Sigmoid colon (tissue), 7 donors: Measurements from ENCODE around the gene MUC6. TPM values are rescaled to one million over a fixed set of nuclear protein-coding genes. Genes with fewer than 3 reads are reported as not detected.

Source experiments
- DNase-seq: peaks from one replicate; pipeline ENCODE4 v3.0.0-alpha.2; 2019
- H3K27ac ChIP-seq, 4 donors: fragments of 200-600 bp; sonication (generic); one replicate each; pipeline ENCODE4 v1.5.1; 2016 to 2019; ENCODE audit warnings: mild to moderate bottlenecking in 1 of 4
- H3K27me3 ChIP-seq, 3 donors: fragments of 200-600 bp; sonication (generic); one replicate each; pipeline ENCODE4 v1.5.1; 2019; ENCODE audit warnings: mild to moderate bottlenecking in 1 of 3
- H3K36me3 ChIP-seq, 4 donors: fragments of 200-600 bp; sonication (generic); one replicate each; pipeline ENCODE4 v1.5.1; 2016 to 2019
- H3K4me1 ChIP-seq, 4 donors: fragments of 200-600 bp; sonication (generic); one replicate each; pipeline ENCODE4 v1.5.1; 2017 to 2019
- H3K4me3 ChIP-seq, 4 donors: fragments of 200-600 bp; sonication (generic); one replicate each; pipeline ENCODE4 v1.5.1; 2017 to 2019; ENCODE audit warnings: mild to moderate bottlenecking in 2 of 4, moderate library complexity in 1 of 4
- H3K9me3 ChIP-seq, 4 donors: fragments of 200-600 bp in 3 of 4; sonication (generic) in 3 of 4; one replicate each; pipeline versions ENCODE4 v1.5.1 to v1.6.1; 2013 to 2019
- EP300 ChIP-seq, 4 donors: sonication (generic); formaldehyde crosslinking; IDR thresholded peaks; one replicate each; pipeline ENCODE4 v1.6.1; 2017; ENCODE audit warnings: antibody characterized with exemption in 4 of 4
- POLR2A ChIP-seq, 2 donors: fragments of 450-650 bp; IDR thresholded peaks; one replicate each; pipeline ENCODE4 v1.6.1; 2016; ENCODE audit warnings: antibody characterized with exemption in 2 of 2, mild to moderate bottlenecking in 2 of 2, moderate library complexity in 2 of 2
- POLR2AphosphoS5 ChIP-seq, 4 donors: sonication (generic); formaldehyde crosslinking; IDR thresholded peaks; one replicate each; pipeline ENCODE4 v1.6.1; 2017; ENCODE audit warnings: antibody characterized with exemption in 4 of 4
- WGBS, 2 donors: extraction: QIAGEN DNeasy Blood & Tissue Kit; methylation state at CpG; one replicate each; pipeline ENCODE4 v1.1.7; 2013; 5-methylcytosine and 5-hydroxymethylcytosine counted together
- intact Hi-C: fragments of 100-400 bp; cut with DNase I; formaldehyde crosslinking; loops from one replicate; pipeline ENCODE4 v1.15.1; 2023
- polyA plus RNA-seq, 3 donors: library from polyadenylated mRNA; stranded (reverse); fragments of 200-250 nt; gene quantifications; one replicate each; pipeline ENCODE4 v1.2.3, GENCODE V29; 2013
- total RNA-seq, 4 donors: library from RNA; depleted of rRNA; stranded (reverse); fragments of >200 nt; gene quantifications; one replicate each; pipeline ENCODE4 v1.1.0, GENCODE V29; 2016
- TF ChIP-seq, protein P1 (sequence below), 4 experiments: fragments of 450-650 bp in 3 of 4; fragments of 200-600 bp in 1 of 4; IDR thresholded peaks; one replicate each; pipeline ENCODE4 v1.5.1; 2016 to 2019; ENCODE audit warnings: antibody characterized with exemption in 4 of 4, mild to moderate bottlenecking in 3 of 4, moderate library complexity in 2 of 4
- donor health status: healthy with polysubstance abuse.
- donor health status: Bipolar disorder and iron deficiency.
- donor health status: healthy.

The MUC6 gene
- total and polyA plus RNA-seq, 7 donors, result under 0.01 to 0.04 TPM; not detected in 5

DNA sequence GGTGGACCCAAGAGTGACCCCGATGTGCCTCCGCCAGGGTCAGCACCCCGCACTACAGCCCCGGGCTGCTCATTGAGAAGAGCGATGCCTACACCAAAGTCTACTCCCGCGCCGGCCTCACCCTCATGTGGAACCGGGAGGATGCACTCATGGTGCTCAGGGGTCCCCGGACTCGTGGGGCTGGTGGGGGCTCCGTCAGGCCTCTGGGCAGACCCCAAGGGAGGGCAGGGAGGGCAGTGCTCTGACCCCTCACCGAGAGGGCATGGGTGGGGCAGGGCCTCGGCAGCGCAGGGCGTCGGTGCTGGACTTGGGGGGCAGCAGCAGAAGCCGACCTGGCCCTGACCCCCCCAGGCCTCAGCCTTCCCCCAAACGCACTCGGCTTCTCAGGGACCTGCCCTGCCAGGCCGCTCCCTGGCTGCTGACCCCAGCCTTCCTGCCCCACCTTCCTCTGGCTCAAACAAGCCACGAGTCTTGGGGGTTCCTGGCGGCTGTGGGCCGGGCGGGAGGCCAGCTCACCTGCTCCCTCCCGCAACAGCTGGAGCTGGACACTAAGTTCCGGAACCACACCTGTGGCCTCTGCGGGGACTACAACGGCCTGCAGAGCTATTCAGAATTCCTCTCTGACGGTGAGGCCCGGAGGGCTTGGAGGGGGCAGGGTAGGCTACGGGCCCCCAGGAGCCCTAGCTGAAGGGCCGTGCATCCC lies 41.0 kb upstream of the MUC6 start:
- no peak overlapping the region for H3K4me3 ChIP-seq
- TF ChIP-seq, protein P1, sequence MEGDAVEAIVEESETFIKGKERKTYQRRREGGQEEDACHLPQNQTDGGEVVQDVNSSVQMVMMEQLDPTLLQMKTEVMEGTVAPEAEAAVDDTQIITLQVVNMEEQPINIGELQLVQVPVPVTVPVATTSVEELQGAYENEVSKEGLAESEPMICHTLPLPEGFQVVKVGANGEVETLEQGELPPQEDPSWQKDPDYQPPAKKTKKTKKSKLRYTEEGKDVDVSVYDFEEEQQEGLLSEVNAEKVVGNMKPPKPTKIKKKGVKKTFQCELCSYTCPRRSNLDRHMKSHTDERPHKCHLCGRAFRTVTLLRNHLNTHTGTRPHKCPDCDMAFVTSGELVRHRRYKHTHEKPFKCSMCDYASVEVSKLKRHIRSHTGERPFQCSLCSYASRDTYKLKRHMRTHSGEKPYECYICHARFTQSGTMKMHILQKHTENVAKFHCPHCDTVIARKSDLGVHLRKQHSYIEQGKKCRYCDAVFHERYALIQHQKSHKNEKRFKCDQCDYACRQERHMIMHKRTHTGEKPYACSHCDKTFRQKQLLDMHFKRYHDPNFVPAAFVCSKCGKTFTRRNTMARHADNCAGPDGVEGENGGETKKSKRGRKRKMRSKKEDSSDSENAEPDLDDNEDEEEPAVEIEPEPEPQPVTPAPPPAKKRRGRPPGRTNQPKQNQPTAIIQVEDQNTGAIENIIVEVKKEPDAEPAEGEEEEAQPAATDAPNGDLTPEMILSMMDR (IDR thresholded peaks at IDR 0.05), result no peak
- no peak for TF ChIP-seq EP300 (IDR thresholded peaks at IDR 0.05)
- no peak for TF ChIP-seq POLR2A (IDR thresholded peaks at IDR 0.05)
- TF ChIP-seq POLR2AphosphoS5 (IDR thresholded peaks at IDR 0.05), result no peak
- 35 to 68% methylated on average over 33 of the region's 33 CpGs for WGBS, 2 donors
- H3K9me3 ChIP-seq, result no peaks in the 10 kb centered on the region
- H3K27me3 ChIP-seq, result peaks cover 0 to 31% (median 4%) of the 10 kb centered on the region in 3 donors
- no peaks in the 10 kb centered on the region for H3K36me3 ChIP-seq
- H3K27ac ChIP-seq, result no peak overlapping the region
- intact Hi-C loops, result no loop called here
- DNase-seq, result peak; percentile 40
- H3K4me1 ChIP-seq, result no peaks in the 10 kb centered on the region

DNA sequence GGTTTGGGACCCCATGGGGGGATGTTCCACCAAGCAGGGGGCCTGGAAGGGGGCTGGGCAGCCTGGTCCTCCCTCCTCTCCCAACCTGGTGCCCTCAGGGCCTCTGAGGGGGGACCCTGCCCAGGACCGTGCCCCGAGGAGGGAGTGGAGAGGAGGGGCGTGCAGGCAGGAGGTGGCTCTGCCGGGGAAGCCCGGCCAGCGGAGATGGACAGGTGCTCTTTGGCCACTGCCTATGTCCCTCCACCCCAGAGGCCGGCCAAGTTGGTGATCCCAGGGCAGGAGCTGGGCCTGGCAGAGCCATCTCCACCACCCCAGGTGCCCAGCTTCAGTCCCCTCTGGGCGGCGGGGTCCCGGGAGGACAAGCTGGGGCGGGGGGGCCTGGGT lies 40.5 kb upstream of the MUC6 start:
- no peaks in the 10 kb centered on the region for H3K36me3 ChIP-seq
- no peaks in the 10 kb centered on the region for H3K4me1 ChIP-seq
- peaks cover 0 to 35% (median 4%) of the 10 kb centered on the region in 3 donors for H3K27me3 ChIP-seq
- no peak overlapping the region for H3K4me3 ChIP-seq
- no peak for TF ChIP-seq POLR2A (IDR thresholded peaks at IDR 0.05)
- no peak for TF ChIP-seq POLR2AphosphoS5 (IDR thresholded peaks at IDR 0.05)
- no peak for TF ChIP-seq EP300 (IDR thresholded peaks at IDR 0.05)
- TF ChIP-seq, protein P1 (IDR thresholded peaks at IDR 0.05), result no peak
- peak; percentile 59 for DNase-seq
- intact Hi-C loops, result no loop called here
- H3K27ac ChIP-seq, result no peak overlapping the region
- 70 to 85% methylated on average over 11 of the region's 11 CpGs for WGBS, 2 donors
- H3K9me3 ChIP-seq, result no peaks in the 10 kb centered on the region

DNA sequence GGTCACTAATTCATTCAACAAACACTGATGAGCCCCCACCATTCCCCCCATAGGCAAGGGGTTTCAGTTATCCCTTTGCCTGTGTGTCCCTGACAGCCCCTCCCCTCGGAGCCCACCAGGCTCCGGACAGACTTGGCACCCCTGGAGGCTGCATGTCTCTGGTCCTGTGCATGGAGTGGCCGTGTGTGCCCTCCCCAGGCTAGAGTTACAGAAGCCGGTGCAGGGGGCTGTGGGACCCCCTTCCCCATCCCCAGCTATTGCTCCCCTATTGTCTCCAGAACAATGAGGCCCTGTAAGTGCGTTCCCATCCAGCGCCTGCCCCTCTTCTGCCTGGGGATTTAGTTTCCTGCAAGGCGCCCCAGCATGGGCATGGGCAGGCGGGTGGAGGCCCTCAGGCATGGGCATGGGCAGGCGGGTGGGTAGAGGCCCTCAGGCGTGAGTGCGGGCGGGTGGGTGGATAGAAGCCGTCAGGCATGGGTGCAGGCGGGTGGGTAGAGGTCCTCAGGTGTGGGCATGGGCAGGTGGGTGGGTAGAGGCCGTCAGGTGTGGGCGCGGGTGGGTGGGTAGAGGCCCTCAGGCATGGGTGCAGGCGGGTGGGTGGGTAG lies 39.6 kb upstream of the MUC6 start:
- WGBS, 2 donors, result 77 to 83% methylated on average over 18 of the region's 18 CpGs
- intact Hi-C loops, result no loop called here
- peaks cover 0 to 43% (median 4%) of the 10 kb centered on the region in 3 donors for H3K27me3 ChIP-seq
- H3K27ac ChIP-seq, result no peak overlapping the region
- H3K4me3 ChIP-seq, result no peak overlapping the region
- H3K36me3 ChIP-seq, result no peaks in the 10 kb centered on the region
- DNase-seq, result peak; percentile 34
- no peaks in the 10 kb centered on the region for H3K9me3 ChIP-seq
- TF ChIP-seq POLR2AphosphoS5 (IDR thresholded peaks at IDR 0.05) (no peak), EP300 (IDR thresholded peaks at IDR 0.05) (no peak), POLR2A (IDR thresholded peaks at IDR 0.05) (no peak)
- TF ChIP-seq, protein P1 (IDR thresholded peaks at IDR 0.05), result no peak
- H3K4me1 ChIP-seq, result no peaks in the 10 kb centered on the region

DNA sequence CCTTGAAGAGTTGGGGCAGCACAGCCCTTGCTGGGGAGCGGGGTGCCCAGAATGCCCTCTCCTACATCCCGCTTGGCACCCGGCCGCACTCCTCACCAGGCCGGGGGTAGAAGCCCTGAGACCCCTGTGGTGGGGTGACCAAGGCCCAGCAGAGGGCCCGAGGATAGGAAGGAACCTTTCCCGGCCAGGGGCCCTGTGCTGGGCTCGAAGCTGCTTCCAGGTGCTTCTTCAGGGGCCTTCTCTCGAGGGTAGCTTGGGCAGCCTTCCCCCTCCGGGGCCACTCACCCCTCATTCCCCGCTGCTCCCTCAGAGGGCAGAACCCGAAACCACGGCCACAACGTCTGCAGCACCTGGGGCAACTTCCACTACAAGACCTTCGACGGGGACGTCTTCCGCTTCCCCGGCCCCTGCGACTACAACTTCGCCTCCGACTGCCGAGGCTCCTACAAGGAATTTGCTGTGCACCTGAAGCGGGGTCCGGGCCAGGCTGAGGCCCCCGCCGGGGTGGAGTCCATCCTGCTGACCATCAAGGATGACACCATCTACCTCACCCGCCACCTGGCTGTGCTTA lies 38.9 kb upstream of the MUC6 start:
- Histone ChIP-seq H3K4me1 (no peaks in the 10 kb centered on the region), H3K27ac (no peak overlapping the region), H3K4me3 (no peak overlapping the region), H3K27me3 (peaks cover 0 to 49% (median 4%) of the 10 kb centered on the region in 3 donors), H3K36me3 (no peaks in the 10 kb centered on the region), H3K9me3 (no peaks in the 10 kb centered on the region)
- TF ChIP-seq EP300 (IDR thresholded peaks at IDR 0.05) (no peak), POLR2AphosphoS5 (IDR thresholded peaks at IDR 0.05) (no peak), POLR2A (IDR thresholded peaks at IDR 0.05) (no peak)
- TF ChIP-seq, protein P1 (IDR thresholded peaks at IDR 0.05), result no peak
- DNase-seq, result peak; percentile 62
- 89 to 92% methylated on average over 28 of the region's 28 CpGs for WGBS, 2 donors
- intact Hi-C loops, result no loop called here
